ENCODE measurements around the gene HAUS6. TPM values are rescaled to one million over a fixed set of nuclear protein-coding genes. Genes with fewer than 3 reads are reported as not detected.

HAUS6 gene
- total and polyA plus RNA-seq, 2 of the 13 experiments (the other 11 are each of a cell fraction or from before 2014, with no cell fraction given) = 9.8 to 31.1 TPM

DNA sequence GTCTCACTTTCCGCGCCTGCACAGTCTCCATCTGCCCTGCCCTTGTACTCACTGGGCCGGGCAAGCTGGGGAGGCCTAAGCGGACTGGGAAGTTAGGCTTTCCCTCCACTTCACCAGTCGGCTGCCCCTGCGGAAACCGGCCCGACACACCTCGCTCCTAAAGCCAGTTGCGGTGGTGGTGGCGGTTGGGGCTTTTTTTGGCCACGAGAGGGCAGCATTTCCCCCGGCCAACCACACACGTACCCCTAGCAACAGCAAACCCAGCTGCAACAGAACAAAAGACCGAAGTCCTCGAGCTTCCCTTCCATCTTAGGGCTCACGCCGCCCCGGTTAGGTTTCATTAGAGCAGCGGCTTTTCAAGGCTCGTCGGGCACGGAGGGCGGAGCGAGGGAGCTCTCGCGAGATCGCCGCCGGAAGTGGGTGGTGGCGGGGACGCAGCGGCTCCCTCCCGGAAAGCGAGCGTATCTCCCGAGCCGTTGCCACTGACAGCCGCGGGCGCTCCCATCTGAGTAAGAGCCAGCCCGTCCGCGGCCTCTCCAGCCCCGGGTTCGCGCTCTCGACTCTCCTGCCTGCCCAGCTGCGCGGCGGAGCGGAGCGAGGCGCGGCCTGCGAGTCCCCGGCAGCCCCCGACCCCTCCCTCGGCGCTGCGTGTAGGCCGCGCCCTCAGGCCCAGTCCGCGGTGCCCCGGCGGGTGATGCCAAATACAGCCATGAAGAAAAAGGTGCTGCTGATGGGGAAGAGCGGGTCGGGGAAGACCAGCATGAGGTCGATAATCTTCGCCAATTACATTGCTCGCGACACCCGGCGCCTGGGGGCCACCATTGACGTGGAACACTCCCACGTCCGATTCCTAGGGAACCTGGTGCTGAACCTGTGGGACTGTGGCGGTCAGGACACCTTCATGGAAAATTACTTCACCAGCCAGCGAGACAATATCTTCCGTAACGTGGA is 53.5 kb downstream of the HAUS6 start, which contains the start of gene RRAGA (continued):
- TF ChIP-seq, protein P1, sequence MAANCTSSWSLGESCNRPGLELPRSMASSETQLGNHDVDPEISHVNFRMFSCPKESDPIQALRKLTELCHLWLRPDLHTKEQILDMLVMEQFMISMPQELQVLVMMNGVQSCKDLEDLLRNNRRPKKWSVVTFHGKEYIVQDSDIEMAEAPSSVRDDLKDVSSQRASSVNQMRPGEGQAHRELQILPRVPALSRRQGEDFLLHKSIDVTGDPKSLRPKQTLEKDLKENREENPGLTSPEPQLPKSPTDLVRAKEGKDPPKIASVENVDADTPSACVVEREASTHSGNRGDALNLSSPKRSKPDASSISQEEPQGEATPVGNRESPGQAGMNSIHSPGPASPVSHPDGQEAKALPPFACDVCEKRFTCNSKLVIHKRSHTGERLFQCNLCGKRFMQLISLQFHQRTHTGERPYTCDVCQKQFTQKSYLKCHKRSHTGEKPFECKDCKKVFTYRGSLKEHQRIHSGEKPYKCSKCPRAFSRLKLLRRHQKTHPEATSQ (CRISPR knock-in tag; IDR thresholded peaks at IDR 0.05; ENCODE audit: borderline replicate concordance) = peak; percentile 96
- TF ChIP-seq ZNF205 (CRISPR knock-in tag; IDR thresholded peaks at IDR 0.05) = peak; percentile 31; the same call in 1 of the 2 replicates
- peak; percentile 60; the same call in 1 of the 2 replicates for TF ChIP-seq ZNF329 (CRISPR knock-in tag; IDR thresholded peaks at IDR 0.05; ENCODE audit: low read depth)
- peak; percentile 82; the same call in 1 of the 2 replicates for TF ChIP-seq MEIS1 (CRISPR knock-in tag; IDR thresholded peaks at IDR 0.05; ENCODE audit: borderline replicate concordance)
- TF ChIP-seq, protein P2, sequence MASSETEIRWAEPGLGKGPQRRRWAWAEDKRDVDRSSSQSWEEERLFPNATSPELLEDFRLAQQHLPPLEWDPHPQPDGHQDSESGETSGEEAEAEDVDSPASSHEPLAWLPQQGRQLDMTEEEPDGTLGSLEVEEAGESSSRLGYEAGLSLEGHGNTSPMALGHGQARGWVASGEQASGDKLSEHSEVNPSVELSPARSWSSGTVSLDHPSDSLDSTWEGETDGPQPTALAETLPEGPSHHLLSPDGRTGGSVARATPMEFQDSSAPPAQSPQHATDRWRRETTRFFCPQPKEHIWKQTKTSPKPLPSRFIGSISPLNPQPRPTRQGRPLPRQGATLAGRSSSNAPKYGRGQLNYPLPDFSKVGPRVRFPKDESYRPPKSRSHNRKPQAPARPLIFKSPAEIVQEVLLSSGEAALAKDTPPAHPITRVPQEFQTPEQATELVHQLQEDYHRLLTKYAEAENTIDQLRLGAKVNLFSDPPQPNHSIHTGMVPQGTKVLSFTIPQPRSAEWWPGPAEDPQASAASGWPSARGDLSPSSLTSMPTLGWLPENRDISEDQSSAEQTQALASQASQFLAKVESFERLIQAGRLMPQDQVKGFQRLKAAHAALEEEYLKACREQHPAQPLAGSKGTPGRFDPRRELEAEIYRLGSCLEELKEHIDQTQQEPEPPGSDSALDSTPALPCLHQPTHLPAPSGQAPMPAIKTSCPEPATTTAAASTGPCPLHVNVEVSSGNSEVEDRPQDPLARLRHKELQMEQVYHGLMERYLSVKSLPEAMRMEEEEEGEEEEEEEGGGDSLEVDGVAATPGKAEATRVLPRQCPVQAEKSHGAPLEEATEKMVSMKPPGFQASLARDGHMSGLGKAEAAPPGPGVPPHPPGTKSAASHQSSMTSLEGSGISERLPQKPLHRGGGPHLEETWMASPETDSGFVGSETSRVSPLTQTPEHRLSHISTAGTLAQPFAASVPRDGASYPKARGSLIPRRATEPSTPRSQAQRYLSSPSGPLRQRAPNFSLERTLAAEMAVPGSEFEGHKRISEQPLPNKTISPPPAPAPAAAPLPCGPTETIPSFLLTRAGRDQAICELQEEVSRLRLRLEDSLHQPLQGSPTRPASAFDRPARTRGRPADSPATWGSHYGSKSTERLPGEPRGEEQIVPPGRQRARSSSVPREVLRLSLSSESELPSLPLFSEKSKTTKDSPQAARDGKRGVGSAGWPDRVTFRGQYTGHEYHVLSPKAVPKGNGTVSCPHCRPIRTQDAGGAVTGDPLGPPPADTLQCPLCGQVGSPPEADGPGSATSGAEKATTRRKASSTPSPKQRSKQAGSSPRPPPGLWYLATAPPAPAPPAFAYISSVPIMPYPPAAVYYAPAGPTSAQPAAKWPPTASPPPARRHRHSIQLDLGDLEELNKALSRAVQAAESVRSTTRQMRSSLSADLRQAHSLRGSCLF (CRISPR knock-in tag; IDR thresholded peaks at IDR 0.05; ENCODE audit: borderline replicate concordance) = peak; percentile 65; the same call in 1 of the 2 replicates
- TF ChIP-seq ZNF496 (CRISPR knock-in tag; IDR thresholded peaks at IDR 0.05; ENCODE audit: insufficient replicate concordance) = no peak
- peak; percentile 82 for TF ChIP-seq MED8 (CRISPR knock-in tag; IDR thresholded peaks at IDR 0.05; ENCODE audit: insufficient replicate concordance)
- TF ChIP-seq, protein P3, sequence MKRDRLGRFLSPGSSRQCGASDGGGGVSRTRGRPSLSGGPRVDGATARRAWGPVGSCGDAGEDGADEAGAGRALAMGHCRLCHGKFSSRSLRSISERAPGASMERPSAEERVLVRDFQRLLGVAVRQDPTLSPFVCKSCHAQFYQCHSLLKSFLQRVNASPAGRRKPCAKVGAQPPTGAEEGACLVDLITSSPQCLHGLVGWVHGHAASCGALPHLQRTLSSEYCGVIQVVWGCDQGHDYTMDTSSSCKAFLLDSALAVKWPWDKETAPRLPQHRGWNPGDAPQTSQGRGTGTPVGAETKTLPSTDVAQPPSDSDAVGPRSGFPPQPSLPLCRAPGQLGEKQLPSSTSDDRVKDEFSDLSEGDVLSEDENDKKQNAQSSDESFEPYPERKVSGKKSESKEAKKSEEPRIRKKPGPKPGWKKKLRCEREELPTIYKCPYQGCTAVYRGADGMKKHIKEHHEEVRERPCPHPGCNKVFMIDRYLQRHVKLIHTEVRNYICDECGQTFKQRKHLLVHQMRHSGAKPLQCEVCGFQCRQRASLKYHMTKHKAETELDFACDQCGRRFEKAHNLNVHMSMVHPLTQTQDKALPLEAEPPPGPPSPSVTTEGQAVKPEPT (CRISPR knock-in tag; IDR thresholded peaks at IDR 0.05; ENCODE audit: low read depth) = peak; percentile 52; the same call in 1 of the 2 replicates
- peak; percentile 67; the same call in 1 of the 2 replicates for TF ChIP-seq MAZ (IDR thresholded peaks at IDR 0.05; ENCODE audit: borderline replicate concordance, low read depth, low read length)
- peak; percentile 78; the same call in 1 of the 2 replicates for TF ChIP-seq MAZ (CRISPR knock-in tag; IDR thresholded peaks at IDR 0.05; ENCODE audit: low read depth)
- TF ChIP-seq, protein P4, sequence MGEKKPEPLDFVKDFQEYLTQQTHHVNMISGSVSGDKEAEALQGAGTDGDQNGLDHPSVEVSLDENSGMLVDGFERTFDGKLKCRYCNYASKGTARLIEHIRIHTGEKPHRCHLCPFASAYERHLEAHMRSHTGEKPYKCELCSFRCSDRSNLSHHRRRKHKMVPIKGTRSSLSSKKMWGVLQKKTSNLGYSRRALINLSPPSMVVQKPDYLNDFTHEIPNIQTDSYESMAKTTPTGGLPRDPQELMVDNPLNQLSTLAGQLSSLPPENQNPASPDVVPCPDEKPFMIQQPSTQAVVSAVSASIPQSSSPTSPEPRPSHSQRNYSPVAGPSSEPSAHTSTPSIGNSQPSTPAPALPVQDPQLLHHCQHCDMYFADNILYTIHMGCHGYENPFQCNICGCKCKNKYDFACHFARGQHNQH (CRISPR knock-in tag; IDR thresholded peaks at IDR 0.05) = peak; percentile 92
- TF ChIP-seq BHLHE40 (IDR thresholded peaks at IDR 0.05; ENCODE audit: low read length) = peak; percentile 35; the same call in 1 of the 2 replicates
- TF ChIP-seq, protein P5, sequence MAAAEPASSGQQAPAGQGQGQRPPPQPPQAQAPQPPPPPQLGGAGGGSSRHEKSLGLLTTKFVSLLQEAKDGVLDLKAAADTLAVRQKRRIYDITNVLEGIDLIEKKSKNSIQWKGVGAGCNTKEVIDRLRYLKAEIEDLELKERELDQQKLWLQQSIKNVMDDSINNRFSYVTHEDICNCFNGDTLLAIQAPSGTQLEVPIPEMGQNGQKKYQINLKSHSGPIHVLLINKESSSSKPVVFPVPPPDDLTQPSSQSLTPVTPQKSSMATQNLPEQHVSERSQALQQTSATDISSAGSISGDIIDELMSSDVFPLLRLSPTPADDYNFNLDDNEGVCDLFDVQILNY (CRISPR knock-in tag; conservative IDR thresholded peaks at IDR 0.05) = no peak
- peak; percentile 51 for TF ChIP-seq FOSL1 (CRISPR knock-in tag; IDR thresholded peaks at IDR 0.05; ENCODE audit: borderline replicate concordance)
- TF ChIP-seq ISX (CRISPR knock-in tag; conservative IDR thresholded peaks at IDR 0.05) = no peak
- peak; percentile 92; the same call in 1 of the 2 replicates for TF ChIP-seq FOXC1 (CRISPR knock-in tag; IDR thresholded peaks at IDR 0.05; ENCODE audit: borderline replicate concordance)

Measured in HepG2 (cell line).